GM13977 (cell line): ENCODE measurements around the gene ATP2C1.

Experiments used
- DNase-seq: peaks from one replicate; pipeline ENCODE4 v3.0.0; 2012; ENCODE audit warnings: low spot score
- in situ Hi-C: fragments of 300-500 bp; cut with MboI; formaldehyde crosslinking; loops from one replicate; pipeline ENCODE4 v1.12.0; 2022; ENCODE audit warnings: low sequenced_read_pairs, low pct_unique_long_range_greater_than_20kb, mixed read lengths, inconsistent platforms; ENCODE audit not compliant: unreplicated experiment
- TF ChIP-seq, protein P1 (sequence below): IDR thresholded peaks from 2 replicates; pipeline ENCODE4 v1.5.1; 2012; ENCODE audit warnings: mild to moderate bottlenecking, control low read depth; ENCODE audit not compliant: insufficient read depth; ENCODE audit errors: extremely low read depth, missing control alignments

ATP2C1 gene

DNA sequence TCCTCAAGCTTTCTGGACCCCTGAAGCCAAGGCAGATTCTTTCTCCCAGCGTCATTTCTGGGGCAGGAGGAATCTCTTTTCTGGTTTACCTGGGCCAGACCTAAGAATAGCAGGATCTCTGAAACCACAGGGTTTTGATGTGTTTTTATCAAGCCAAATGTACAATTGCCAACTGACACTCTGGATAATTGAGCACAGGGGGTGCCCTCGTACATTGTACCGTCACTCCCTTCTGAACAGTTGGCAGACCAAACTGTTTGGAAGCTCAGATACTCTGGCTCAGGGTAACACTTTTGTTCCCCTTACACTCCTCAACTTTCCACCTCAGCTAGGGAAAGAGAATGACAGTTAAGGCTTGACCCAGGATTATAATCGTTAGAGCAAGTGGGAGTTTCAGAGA lies 82.8 kb downstream of the ATP2C1 start:
- TF ChIP-seq, protein P1, sequence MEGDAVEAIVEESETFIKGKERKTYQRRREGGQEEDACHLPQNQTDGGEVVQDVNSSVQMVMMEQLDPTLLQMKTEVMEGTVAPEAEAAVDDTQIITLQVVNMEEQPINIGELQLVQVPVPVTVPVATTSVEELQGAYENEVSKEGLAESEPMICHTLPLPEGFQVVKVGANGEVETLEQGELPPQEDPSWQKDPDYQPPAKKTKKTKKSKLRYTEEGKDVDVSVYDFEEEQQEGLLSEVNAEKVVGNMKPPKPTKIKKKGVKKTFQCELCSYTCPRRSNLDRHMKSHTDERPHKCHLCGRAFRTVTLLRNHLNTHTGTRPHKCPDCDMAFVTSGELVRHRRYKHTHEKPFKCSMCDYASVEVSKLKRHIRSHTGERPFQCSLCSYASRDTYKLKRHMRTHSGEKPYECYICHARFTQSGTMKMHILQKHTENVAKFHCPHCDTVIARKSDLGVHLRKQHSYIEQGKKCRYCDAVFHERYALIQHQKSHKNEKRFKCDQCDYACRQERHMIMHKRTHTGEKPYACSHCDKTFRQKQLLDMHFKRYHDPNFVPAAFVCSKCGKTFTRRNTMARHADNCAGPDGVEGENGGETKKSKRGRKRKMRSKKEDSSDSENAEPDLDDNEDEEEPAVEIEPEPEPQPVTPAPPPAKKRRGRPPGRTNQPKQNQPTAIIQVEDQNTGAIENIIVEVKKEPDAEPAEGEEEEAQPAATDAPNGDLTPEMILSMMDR, result no peak
- in situ Hi-C loops, result loop anchor here (25.0 kb wide), 1 partner anchor 214 kb away; no protein-coding TSS in a partner anchor
- DNase-seq, result no peak

- in situ Hi-C loops, result loop anchor here (25.0 kb wide), 1 partner anchor 217 kb away; no protein-coding TSS in a partner anchor
- TF ChIP-seq, protein P1, result no peak
- DNase-seq, result no peak
Measured at GRCh38 chr3:130979117-130979516, 85.2 kb downstream of the ATP2C1 start.

DNA sequence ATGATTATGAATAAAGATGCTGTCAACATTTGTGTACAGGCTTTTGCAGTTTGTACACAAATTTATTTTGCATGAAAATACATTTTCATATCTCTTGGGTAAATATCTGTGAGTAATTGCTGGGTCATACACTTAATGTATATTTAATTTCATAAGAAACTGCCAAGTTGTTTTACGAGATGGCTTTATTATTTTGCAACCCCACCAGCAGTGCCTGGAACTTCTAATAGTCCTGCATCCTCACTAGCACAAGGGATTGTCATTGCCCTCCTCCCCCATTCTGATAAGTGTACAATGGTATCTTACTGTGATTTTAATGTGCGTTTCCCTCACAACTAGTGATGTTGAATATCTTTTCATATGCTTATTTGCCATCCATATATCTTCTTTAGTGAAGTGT lies 87.6 kb downstream of the ATP2C1 start:
- in situ Hi-C loops, result loop anchor here (25.0 kb wide), 1 partner anchor 219 kb away; no protein-coding TSS in a partner anchor
- TF ChIP-seq, protein P1, result no peak
- no peak for DNase-seq

- TF ChIP-seq, protein P1, result no peak
- in situ Hi-C loops, result loop anchor here (25.0 kb wide), 1 partner anchor 228 kb away; no protein-coding TSS in a partner anchor
- DNase-seq, result no peak
Measured at GRCh38 chr3:130990282-130990681, 96.4 kb downstream of the ATP2C1 start.

GRCh38 chr3:130991126-130991525 lies 97.2 kb downstream of the ATP2C1 start:
- no peak for DNase-seq
- TF ChIP-seq, protein P1, result no peak
- in situ Hi-C loops, result loop anchor here (25.0 kb wide), 1 partner anchor 229 kb away; no protein-coding TSS in a partner anchor

DNA sequence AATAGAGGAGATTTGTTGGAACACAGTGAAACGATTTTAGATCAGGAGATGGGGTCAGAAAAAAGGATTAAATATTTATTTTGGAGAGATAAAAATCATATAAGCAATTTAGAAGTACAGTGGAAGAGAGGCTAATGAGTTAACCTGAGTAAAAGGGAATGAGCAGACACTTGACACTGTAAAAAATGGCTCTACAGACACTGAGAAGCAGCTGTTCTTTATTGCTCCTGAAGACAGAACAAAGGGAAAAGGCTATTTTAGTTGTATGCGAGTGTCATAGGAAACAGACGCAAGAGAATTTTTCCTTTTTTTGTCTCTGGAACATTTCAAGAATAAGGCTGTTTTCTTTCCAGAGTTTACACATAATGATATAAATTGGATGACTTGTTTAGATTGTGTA lies 98.5 kb downstream of the ATP2C1 start:
- in situ Hi-C loops, result loop anchor here (25.0 kb wide), 1 partner anchor 230 kb away; no protein-coding TSS in a partner anchor
- DNase-seq, result no peak
- TF ChIP-seq, protein P1, result no peak
